Calu3 (cell line): ENCODE results near the gene MS4A18. TPM values are rescaled to one million over a fixed set of nuclear protein-coding genes. Genes with fewer than 3 reads are reported as not detected.

ENCODE experiments used
- BruUV-seq: library from RNA; stranded (reverse); fragments of 400-500 nt; replicated peaks from 2 replicates; lab custom pipeline; 2021; lab: Mats Ljungman, UMichigan
- CTCF ChIA-PET: fragments of 300-600 bp; sonication (Branson Sonifier 250); formaldehyde crosslinking; loops from one replicate; lab custom pipeline; 2022; ENCODE audit warnings: antibody characterized with exemption; lab: Charles Lee
- DNase-seq: peaks from one replicate; pipeline ENCODE4 v3.0.0; 2022
- H3K27ac Mint-ChIP-seq: one replicate; pipeline ENCODE4 v1.8.0; 2022; ENCODE audit warnings: mixed read lengths; ENCODE audit not compliant: unreplicated experiment
- H3K27me3 Mint-ChIP-seq: one replicate; pipeline ENCODE4 v1.8.0; 2022; ENCODE audit warnings: mixed read lengths; ENCODE audit not compliant: unreplicated experiment
- H3K36me3 Mint-ChIP-seq: one replicate; pipeline ENCODE4 v1.8.0; 2022; ENCODE audit warnings: mild to moderate bottlenecking, moderate library complexity, mixed read lengths; ENCODE audit not compliant: insufficient read depth, unreplicated experiment
- H3K4me1 Mint-ChIP-seq: one replicate; pipeline ENCODE4 v1.8.0; 2022; ENCODE audit warnings: mild to moderate bottlenecking, low read depth, mixed read lengths; ENCODE audit not compliant: unreplicated experiment
- H3K4me3 Mint-ChIP-seq: one replicate; pipeline ENCODE4 v1.8.0; 2022; ENCODE audit warnings: mild to moderate bottlenecking, low read depth, moderate library complexity, mixed read lengths; ENCODE audit not compliant: unreplicated experiment
- H3K9me3 Mint-ChIP-seq: one replicate; pipeline ENCODE4 v1.8.0; 2022; ENCODE audit warnings: low read depth, mixed read lengths; ENCODE audit not compliant: unreplicated experiment
- intact Hi-C: fragments of 100-400 bp; cut with micrococcal nuclease; formaldehyde crosslinking; loops from one replicate; pipeline ENCODE4 v1.10.0; 2022; ENCODE audit not compliant: unreplicated experiment
- total RNA-seq: library from RNA; stranded (reverse); gene quantifications from 2 replicates; pipeline ENCODE4 v1.2.3, GENCODE V29; 2022
- TF ChIP-seq, protein P1 (sequence below): fragments of 200-600 bp; IDR thresholded peaks from one replicate; pipeline ENCODE4 v1.8.0; 2022; ENCODE audit warnings: antibody characterized with exemption; ENCODE audit not compliant: unreplicated experiment

The MS4A18 gene
- total RNA-seq, 1 experiment from 2014 or later: not detected

DNA sequence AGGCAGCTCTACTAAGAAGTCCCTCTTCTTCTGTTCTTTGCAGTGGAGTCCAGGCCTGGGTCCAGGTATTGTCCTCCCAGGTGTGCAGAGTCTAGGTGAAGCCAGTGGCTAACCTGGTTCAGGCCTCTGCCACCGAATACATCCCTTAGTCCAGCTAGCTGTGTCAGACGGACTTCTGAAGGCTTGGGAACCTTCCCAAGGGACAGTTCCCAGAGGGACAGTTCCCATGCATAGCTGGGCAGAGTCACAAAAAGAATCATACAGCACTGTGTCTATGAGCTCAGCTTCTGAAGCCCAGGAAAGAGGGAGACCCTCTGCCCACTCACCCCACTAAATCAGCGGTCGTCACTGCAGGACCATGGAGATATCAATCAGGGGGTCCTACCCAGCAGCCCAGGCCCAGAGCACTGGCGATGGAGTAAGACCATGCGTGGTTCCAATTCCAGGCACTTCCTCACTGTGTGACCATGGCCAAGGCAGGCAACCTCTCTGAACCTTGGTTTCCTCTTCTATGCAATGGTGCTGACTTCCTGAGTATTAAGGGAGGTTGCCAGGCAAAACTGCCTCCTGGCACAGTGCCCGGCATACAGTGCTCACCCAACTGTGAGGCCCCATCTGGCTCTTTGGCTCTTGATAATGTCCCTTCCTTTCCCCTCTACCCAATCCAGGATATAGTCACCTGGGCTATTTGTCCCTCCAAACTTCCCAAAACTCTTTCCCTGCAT, 64.0 kb downstream of the MS4A18 start:
- BruUV-seq: no TSS peak
- CTCF ChIA-PET: no interaction called here

DNA sequence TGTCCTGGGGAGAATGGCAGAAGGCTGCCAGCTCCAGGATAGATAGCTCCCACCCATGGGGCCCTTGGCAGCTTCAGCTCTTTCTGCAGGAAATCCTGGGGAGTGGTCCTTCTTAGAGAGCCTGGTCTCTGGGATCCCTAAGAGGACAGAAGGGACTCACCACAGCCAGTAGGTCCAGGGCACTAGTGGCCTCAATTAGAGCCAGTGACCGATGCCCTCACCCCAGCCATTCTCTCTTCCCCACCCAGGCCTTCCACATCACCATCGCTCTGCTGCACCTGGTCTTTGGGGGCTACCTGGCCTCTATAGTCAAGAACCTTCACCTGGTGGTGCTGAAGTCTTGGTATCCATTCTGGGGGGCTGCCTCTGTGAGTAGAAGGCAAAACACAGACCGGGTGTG, 66.2 kb downstream of the MS4A18 start:
- no peak for DNase-seq
- Mint-ChIP-seq H3K4me3 (no peak overlapping the region), H3K27me3 (peaks cover 71% of the 10 kb centered on the region), H3K36me3 (no peaks in the 10 kb centered on the region), H3K4me1 (no peaks in the 10 kb centered on the region), H3K27ac (no peak overlapping the region), H3K9me3 (peaks cover 6% of the 10 kb centered on the region)
- CTCF ChIA-PET: interaction anchor here (1.4 kb wide), 1 partner anchor 9 kb away, joined by 4 read pairs; no protein-coding TSS in a partner anchor
- TF ChIP-seq, protein P1, sequence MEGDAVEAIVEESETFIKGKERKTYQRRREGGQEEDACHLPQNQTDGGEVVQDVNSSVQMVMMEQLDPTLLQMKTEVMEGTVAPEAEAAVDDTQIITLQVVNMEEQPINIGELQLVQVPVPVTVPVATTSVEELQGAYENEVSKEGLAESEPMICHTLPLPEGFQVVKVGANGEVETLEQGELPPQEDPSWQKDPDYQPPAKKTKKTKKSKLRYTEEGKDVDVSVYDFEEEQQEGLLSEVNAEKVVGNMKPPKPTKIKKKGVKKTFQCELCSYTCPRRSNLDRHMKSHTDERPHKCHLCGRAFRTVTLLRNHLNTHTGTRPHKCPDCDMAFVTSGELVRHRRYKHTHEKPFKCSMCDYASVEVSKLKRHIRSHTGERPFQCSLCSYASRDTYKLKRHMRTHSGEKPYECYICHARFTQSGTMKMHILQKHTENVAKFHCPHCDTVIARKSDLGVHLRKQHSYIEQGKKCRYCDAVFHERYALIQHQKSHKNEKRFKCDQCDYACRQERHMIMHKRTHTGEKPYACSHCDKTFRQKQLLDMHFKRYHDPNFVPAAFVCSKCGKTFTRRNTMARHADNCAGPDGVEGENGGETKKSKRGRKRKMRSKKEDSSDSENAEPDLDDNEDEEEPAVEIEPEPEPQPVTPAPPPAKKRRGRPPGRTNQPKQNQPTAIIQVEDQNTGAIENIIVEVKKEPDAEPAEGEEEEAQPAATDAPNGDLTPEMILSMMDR: no peak
- BruUV-seq: no TSS peak
- intact Hi-C loops: no loop called here

More for the DNA sequence above, 64.0 kb downstream of the MS4A18 start:
- Mint-ChIP-seq H3K36me3 (no peaks in the 10 kb centered on the region), H3K4me3 (no peak overlapping the region), H3K27ac (no peak overlapping the region), H3K9me3 (peaks cover 6% of the 10 kb centered on the region), H3K27me3 (peaks cover 61% of the 10 kb centered on the region), H3K4me1 (no peaks in the 10 kb centered on the region)
- no peak for DNase-seq
- intact Hi-C loops: no loop called here
- TF ChIP-seq, protein P1: no peak

DNA sequence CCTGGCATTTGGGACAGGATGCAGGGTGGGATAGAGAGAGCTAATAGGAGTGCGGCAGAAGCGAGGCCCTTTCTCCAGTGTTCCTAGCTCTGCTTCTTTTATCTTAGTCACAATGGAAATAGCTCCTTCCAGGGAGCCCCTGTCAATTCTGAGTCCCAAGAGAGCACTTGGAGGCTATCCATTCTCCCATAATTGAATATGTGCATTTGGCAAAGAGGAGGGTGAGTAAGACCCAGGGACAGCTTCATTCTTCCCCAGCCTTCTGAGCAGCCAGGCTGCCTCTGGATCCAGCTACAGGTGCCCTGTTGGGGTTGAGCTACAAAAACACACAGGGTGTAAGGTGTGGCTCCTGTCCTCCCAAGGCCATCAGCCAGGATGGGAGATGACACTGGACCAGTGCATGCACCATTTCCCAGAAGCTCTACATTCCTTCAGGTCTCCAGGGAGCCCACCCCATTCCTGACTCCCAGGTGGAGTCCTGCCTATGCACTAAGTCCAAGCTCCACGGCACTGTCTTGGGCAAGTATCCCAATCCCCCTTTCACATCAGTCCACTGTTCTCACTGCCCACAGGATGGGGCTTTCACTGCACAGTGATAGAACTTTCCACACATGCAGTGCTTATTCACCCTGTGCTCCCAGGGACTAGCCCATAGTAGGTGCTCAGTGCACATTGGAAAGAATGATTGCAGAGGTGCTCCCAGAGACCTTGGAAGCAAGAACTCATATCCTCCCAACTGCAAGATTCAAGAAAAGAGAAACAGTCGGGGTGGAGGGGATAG, 66.8 kb downstream of the MS4A18 start:
- peaks cover 6% of the 10 kb centered on the region for H3K9me3 Mint-ChIP-seq
- H3K27me3 Mint-ChIP-seq: peaks cover 71% of the 10 kb centered on the region
- intact Hi-C loops: no loop called here
- H3K4me3 Mint-ChIP-seq: no peak overlapping the region
- CTCF ChIA-PET: interaction anchor here (1.4 kb wide), 1 partner anchor 8 kb away, joined by 4 read pairs; no protein-coding TSS in a partner anchor
- no peaks in the 10 kb centered on the region for H3K4me1 Mint-ChIP-seq
- TF ChIP-seq, protein P1: no peak
- H3K27ac Mint-ChIP-seq: no peak overlapping the region
- no peak for DNase-seq
- no peaks in the 10 kb centered on the region for H3K36me3 Mint-ChIP-seq
- BruUV-seq: no TSS peak

DNA sequence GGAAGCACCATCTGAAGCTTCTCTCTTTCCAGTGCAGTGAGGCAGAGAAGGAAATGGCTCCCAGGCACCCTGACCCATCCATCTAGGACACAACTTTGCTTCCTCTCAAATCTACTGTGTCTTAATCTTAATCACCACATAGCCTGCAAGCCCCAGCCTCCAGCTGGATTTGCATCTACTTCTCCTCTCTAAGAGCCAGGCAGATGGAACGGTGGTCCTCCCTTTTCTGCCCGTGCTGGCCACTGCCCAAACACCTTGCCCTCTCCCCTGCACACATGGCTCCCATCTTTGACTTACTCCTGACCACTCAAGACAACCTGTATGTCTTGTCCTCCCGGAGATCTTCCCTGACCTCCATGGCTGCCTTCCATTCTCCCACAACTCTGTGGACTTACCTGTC, 68.0 kb downstream of the MS4A18 start:
- CTCF ChIA-PET: no interaction called here
- H3K36me3 Mint-ChIP-seq: no peaks in the 10 kb centered on the region
- H3K27me3 Mint-ChIP-seq: peaks cover 72% of the 10 kb centered on the region
- H3K9me3 Mint-ChIP-seq: peaks cover 6% of the 10 kb centered on the region
- BruUV-seq: no TSS peak
- DNase-seq: no peak
- H3K27ac Mint-ChIP-seq: no peak overlapping the region
- intact Hi-C loops: no loop called here
- no peaks in the 10 kb centered on the region for H3K4me1 Mint-ChIP-seq
- H3K4me3 Mint-ChIP-seq: no peak overlapping the region
- TF ChIP-seq, protein P1: no peak

Other genes starting within 250 kb of the MS4A18 start
- gene MS4A12, start 231.9 kb upstream of the MS4A18 start, total RNA-seq: not detected in 2 replicates
- gene MS4A13, start 209.3 kb upstream of the MS4A18 start, total RNA-seq: not detected in 2 replicates
- 0.57 and 3.5 TPM in 2 replicates for gene MS4A8, start 25.1 kb upstream of the MS4A18 start, total RNA-seq
- gene MS4A15, start 32.1 kb downstream of the MS4A18 start, total RNA-seq: not detected in 2 replicates
- gene MS4A10, start 60.6 kb downstream of the MS4A18 start, total RNA-seq: not detected in 2 replicates
- 51.5 and 58.2 TPM in 2 replicates for gene CCDC86, start 117.4 kb downstream of the MS4A18 start, total RNA-seq
- gene PTGDR2, start 131.2 kb downstream of the MS4A18 start, total RNA-seq: 0.29 and 0.31 TPM in 2 replicates
- not detected in 2 replicates for gene ZP1, start 142.8 kb downstream of the MS4A18 start, total RNA-seq
- 128 and 129 TPM in 2 replicates for gene PRPF19, start 181.9 kb downstream of the MS4A18 start, total RNA-seq
- 71.2 and 78.1 TPM in 2 replicates for gene TMEM109, start 189.4 kb downstream of the MS4A18 start, total RNA-seq
- 105 and 116 TPM in 2 replicates for gene TMEM132A, start 199.7 kb downstream of the MS4A18 start, total RNA-seq
- 6.8 and 12.4 TPM in 2 replicates for gene SLC15A3, start 227.5 kb downstream of the MS4A18 start, total RNA-seq
- gene CD6, start 247.0 kb downstream of the MS4A18 start, total RNA-seq: 0.26 and 0.34 TPM in 2 replicates